HFFc6 (cell line): ENCODE data around the gene LRRIQ4. TPM values are rescaled to one million over a fixed set of nuclear protein-coding genes. Genes with fewer than 3 reads are reported as not detected.

Experiments
- DNase-seq: peaks from one replicate; pipeline ENCODE4 v3.0.0-alpha.2; 2018
- H3K27ac Mint-ChIP-seq: 2 replicates; pipeline ENCODE4 v1.8.0; 2020; ENCODE audit warnings: mild to moderate bottlenecking, mixed read lengths
- H3K27me3 Mint-ChIP-seq: 2 replicates; pipeline ENCODE4 v1.8.0; 2021; ENCODE audit warnings: mild to moderate bottlenecking, moderate library complexity, mixed read lengths; ENCODE audit not compliant: insufficient read depth
- H3K36me3 Mint-ChIP-seq: 2 replicates; pipeline ENCODE4 v1.8.0; 2021; ENCODE audit warnings: low read depth, mixed read lengths
- H3K4me1 Mint-ChIP-seq: 2 replicates; pipeline ENCODE4 v1.8.0; 2020; ENCODE audit warnings: low read depth, mixed read lengths
- H3K4me3 Mint-ChIP-seq: 2 replicates; pipeline ENCODE4 v1.8.0; 2020; ENCODE audit warnings: mild to moderate bottlenecking, moderate library complexity, mixed read lengths
- H3K9me3 Mint-ChIP-seq: 2 replicates; pipeline ENCODE4 v1.8.0; 2020; ENCODE audit warnings: mild to moderate bottlenecking, mixed read lengths
- CTCF ChIP-seq: fragments of 200-600 bp; sonication (generic); IDR thresholded peaks from 2 replicates; pipeline ENCODE4 v1.5.0; 2021; ENCODE audit warnings: antibody characterized with exemption, mild to moderate bottlenecking
- total RNA-seq, 6 experiments: library from RNA; stranded (reverse); fragmentation: NEBNext Ultra II Directional; extraction: Animal tissue kit (Norgen Biotek cat#: 25700); gene quantifications; 2 replicates in 1 of 6; 3 replicates in 5 of 6; pipeline ENCODE4 v1.2.3, GENCODE V29; 2021

The LRRIQ4 gene
- total RNA-seq, 6 experiments from 2014 or later: not detected

DNA sequence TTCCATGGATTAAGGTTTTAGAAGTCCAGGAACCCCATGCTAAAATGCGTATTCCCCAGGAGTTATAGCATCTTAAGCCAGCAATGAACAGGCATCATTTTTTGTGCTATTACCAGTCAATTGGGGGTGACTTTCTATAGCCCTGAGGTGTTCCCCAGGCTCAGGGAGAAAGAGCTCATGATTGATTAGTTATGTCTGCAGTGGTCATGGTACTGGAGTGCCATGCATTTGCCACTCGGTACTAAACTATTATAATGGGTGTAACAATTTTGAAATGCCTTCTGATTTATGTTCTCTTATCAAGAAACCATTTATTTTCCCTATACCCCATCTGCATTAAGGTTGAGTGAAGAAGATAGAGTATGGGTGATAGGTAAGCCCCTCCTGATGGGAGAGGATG lies 45.1 kb downstream of the LRRIQ4 start:
- Mint-ChIP-seq H3K4me1 (no peaks in the 10 kb centered on the region), H3K4me3 (no peak overlapping the region), H3K36me3 (no peaks in the 10 kb centered on the region), H3K27ac (no peak overlapping the region), H3K27me3 (peaks cover 19% of the 10 kb centered on the region), H3K9me3 (no peaks in the 10 kb centered on the region)
- no peak for DNase-seq
- no peak for TF ChIP-seq CTCF

- DNase-seq: no peak
- Mint-ChIP-seq H3K36me3 (no peaks in the 10 kb centered on the region), H3K27me3 (peaks cover 8% of the 10 kb centered on the region), H3K4me1 (peaks cover 6% of the 10 kb centered on the region; the same call in 1 of the 2 replicates), H3K4me3 (no peak overlapping the region), H3K27ac (no peak overlapping the region), H3K9me3 (no peaks in the 10 kb centered on the region)
- no peak for TF ChIP-seq CTCF
Observed at GRCh38 chr3:169861871-169862270, 49.2 kb downstream of the LRRIQ4 start.

- peak; percentile 97 for TF ChIP-seq CTCF
- H3K9me3 Mint-ChIP-seq: no peaks in the 10 kb centered on the region
- H3K27me3 Mint-ChIP-seq: peaks cover 9% of the 10 kb centered on the region
- H3K27ac Mint-ChIP-seq: no peak overlapping the region
- H3K36me3 Mint-ChIP-seq: no peaks in the 10 kb centered on the region
- peaks cover 6% of the 10 kb centered on the region; the same call in 1 of the 2 replicates for H3K4me1 Mint-ChIP-seq
- no peak overlapping the region for H3K4me3 Mint-ChIP-seq
- DNase-seq: peak; percentile 55
Observed at GRCh38 chr3:169863458-169863899, 50.8 kb downstream of the LRRIQ4 start.

GRCh38 chr3:169864270-169864669 lies 51.6 kb downstream of the LRRIQ4 start:
- Mint-ChIP-seq H3K4me3 (no peak overlapping the region), H3K4me1 (peaks cover 6% of the 10 kb centered on the region; the same call in 1 of the 2 replicates), H3K27ac (no peak overlapping the region), H3K36me3 (no peaks in the 10 kb centered on the region), H3K9me3 (no peaks in the 10 kb centered on the region), H3K27me3 (peaks cover 9% of the 10 kb centered on the region)
- no peak for TF ChIP-seq CTCF
- DNase-seq: no peak

- Mint-ChIP-seq H3K9me3 (no peaks in the 10 kb centered on the region), H3K27me3 (peaks cover 15% of the 10 kb centered on the region), H3K27ac (no peak overlapping the region), H3K4me1 (peaks cover 6% of the 10 kb centered on the region), H3K4me3 (no peak overlapping the region), H3K36me3 (no peaks in the 10 kb centered on the region)
- DNase-seq: no peak
- no peak for TF ChIP-seq CTCF
Observed at GRCh38 chr3:169865176-169865767, 52.6 kb downstream of the LRRIQ4 start.
